NCI-H345 (cell line): ENCODE data around the gene BRSK2.
"Not testable (repeated sequence)": the region's sequence is repeated elsewhere in the genome, so short reads cannot be mapped to it uniquely, and the experiment has no call there.

Experiments
- DNase-seq: peaks from one replicate; lab custom pipeline; 2025; lab: John Stamatoyannopoulos, UW

BRSK2 gene

GRCh38 chr11:1354125-1354938 lies 35.4 kb upstream of the BRSK2 start:
- no peak for DNase-seq

GRCh38 chr11:1356007-1356435 lies 33.7 kb upstream of the BRSK2 start:
- no peak for DNase-seq

GRCh38 chr11:1356478-1356960 lies 33.2 kb upstream of the BRSK2 start:
- DNase-seq, result no peak

- DNase-seq, result no peak
Observed at GRCh38 chr11:1358286-1358685, 31.4 kb upstream of the BRSK2 start.

GRCh38 chr11:1358931-1359330 lies 30.8 kb upstream of the BRSK2 start:
- not testable (repeated sequence) for DNase-seq

GRCh38 chr11:1359556-1359955 lies 30.2 kb upstream of the BRSK2 start:
- no peak for DNase-seq

GRCh38 chr11:1360181-1360834 lies 29.4 kb upstream of the BRSK2 start:
- no peak for DNase-seq

- no peak for DNase-seq
Observed at GRCh38 chr11:1360835-1361357, 28.8 kb upstream of the BRSK2 start.

- no peak for DNase-seq
Observed at GRCh38 chr11:1361882-1362281, 27.9 kb upstream of the BRSK2 start.

- no peak for DNase-seq
Observed at GRCh38 chr11:1367721-1368120, 22.0 kb upstream of the BRSK2 start.

- DNase-seq, result no peak
Observed at GRCh38 chr11:1368216-1368615, 21.5 kb upstream of the BRSK2 start.

GRCh38 chr11:1368966-1369365 lies 20.8 kb upstream of the BRSK2 start:
- DNase-seq, result no peak

GRCh38 chr11:1369371-1370005 lies 20.2 kb upstream of the BRSK2 start:
- no peak for DNase-seq

GRCh38 chr11:1370186-1371025 lies 19.3 kb upstream of the BRSK2 start:
- no peak for DNase-seq

- no peak for DNase-seq
Observed at GRCh38 chr11:1371026-1371325, 18.8 kb upstream of the BRSK2 start.

- DNase-seq, result no peak
Observed at GRCh38 chr11:1371377-1371776, 18.4 kb upstream of the BRSK2 start.

GRCh38 chr11:1371836-1372465 lies 17.8 kb upstream of the BRSK2 start:
- no peak for DNase-seq

- no peak for DNase-seq
Observed at GRCh38 chr11:1372660-1373059, 17.1 kb upstream of the BRSK2 start.

GRCh38 chr11:1373536-1374214 lies 16.1 kb upstream of the BRSK2 start:
- no peak for DNase-seq

- DNase-seq, result no peak
Observed at GRCh38 chr11:1375161-1375954, 14.4 kb upstream of the BRSK2 start.
